Measurements from ENCODE around the gene MGRN1.

GRCh38 chr16:4647644-4647980 lies 23.0 kb downstream of the MGRN1 start:
- TF ChIP-seq, protein P1, sequence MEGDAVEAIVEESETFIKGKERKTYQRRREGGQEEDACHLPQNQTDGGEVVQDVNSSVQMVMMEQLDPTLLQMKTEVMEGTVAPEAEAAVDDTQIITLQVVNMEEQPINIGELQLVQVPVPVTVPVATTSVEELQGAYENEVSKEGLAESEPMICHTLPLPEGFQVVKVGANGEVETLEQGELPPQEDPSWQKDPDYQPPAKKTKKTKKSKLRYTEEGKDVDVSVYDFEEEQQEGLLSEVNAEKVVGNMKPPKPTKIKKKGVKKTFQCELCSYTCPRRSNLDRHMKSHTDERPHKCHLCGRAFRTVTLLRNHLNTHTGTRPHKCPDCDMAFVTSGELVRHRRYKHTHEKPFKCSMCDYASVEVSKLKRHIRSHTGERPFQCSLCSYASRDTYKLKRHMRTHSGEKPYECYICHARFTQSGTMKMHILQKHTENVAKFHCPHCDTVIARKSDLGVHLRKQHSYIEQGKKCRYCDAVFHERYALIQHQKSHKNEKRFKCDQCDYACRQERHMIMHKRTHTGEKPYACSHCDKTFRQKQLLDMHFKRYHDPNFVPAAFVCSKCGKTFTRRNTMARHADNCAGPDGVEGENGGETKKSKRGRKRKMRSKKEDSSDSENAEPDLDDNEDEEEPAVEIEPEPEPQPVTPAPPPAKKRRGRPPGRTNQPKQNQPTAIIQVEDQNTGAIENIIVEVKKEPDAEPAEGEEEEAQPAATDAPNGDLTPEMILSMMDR (IDR thresholded peaks at IDR 0.05), result no peak
- no peak for TF ChIP-seq POLR2A (IDR thresholded peaks at IDR 0.05)
